Activated T-helper 17 cell treated with anti-CD3 and anti-CD28 coated beads, Interleukin-2, amount 50 U/mL, for 72 hours (primary cell): ENCODE results near the gene FSTL3. TPM values are rescaled to one million over a fixed set of nuclear protein-coding genes. Genes with fewer than 3 reads are reported as not detected.

Experiments used
- ATAC-seq: fragments of 150-1000 bp; cut with Tn5 transposase; replicated peaks from 2 replicates; pipeline ENCODE4 v1.10.0; 2021; ENCODE audit warnings: mild to moderate bottlenecking, moderate library complexity
- H3K27ac Mint-ChIP-seq: one replicate; pipeline ENCODE4 v1.8.0; 2022; ENCODE audit warnings: mixed read lengths
- H3K27me3 Mint-ChIP-seq: one replicate; pipeline ENCODE4 v1.8.0; 2022; ENCODE audit warnings: mixed read lengths
- H3K36me3 Mint-ChIP-seq: one replicate; pipeline ENCODE4 v1.8.0; 2022; ENCODE audit warnings: low read depth, mild to moderate bottlenecking, mixed read lengths
- H3K4me1 Mint-ChIP-seq: one replicate; pipeline ENCODE4 v1.8.0; 2022; ENCODE audit warnings: mixed read lengths
- H3K4me3 Mint-ChIP-seq: one replicate; pipeline ENCODE4 v1.8.0; 2022; ENCODE audit warnings: mild to moderate bottlenecking, mixed read lengths
- H3K9me3 Mint-ChIP-seq: one replicate; pipeline ENCODE4 v1.8.0; 2022; ENCODE audit warnings: mixed read lengths
- total RNA-seq, 2 donors: library from RNA; stranded (reverse); gene quantifications; one replicate each; pipeline ENCODE4 v1.2.3, GENCODE V29; 2022

FSTL3 gene
- total RNA-seq, 2 donors from 2014 or later: 7.0 to 9.1 TPM

DNA sequence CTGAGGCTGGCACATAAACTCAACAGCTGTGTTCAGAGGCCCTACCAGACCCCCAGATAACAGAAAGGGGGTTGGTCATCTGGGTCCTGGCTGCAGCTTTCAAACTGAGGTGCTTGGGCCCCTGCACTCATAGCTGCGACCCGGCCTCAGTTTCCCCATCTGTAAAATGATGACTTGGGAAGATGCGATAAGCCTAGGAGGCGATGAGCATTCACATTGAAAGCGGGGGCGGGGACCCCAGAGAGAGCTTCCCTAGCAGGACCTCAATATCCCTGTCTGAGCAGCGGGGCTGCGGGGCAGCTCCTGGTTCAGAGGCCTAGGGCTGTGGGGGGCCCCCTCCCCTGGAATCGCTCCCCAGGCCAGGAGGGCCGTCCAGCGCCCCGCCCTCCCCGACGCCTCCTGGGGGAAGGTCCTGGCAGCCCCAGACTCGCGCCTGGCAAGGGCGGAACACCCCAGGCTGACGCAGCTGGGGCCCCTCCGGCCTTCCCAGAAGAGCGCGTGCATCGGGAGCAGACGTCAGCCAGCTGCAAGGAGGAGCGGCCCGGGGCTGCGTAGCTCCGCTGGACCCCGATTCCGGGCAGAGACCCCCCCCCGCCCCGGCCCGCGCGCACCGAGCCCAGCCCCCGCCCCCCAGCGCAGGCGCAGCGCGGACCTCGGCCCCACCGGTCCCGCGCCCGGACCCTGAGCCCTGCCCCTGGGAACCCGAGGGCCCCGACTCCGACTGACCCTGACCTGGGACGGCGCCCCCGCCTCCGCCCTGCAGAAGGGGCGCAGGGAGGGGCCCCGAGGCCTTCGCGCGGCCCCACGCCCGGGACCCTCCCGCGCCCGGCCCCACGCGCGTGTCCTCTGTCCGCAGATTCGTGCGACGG is 3.5 kb downstream of the FSTL3 start:
- Mint-ChIP-seq H3K9me3 (no peaks in the 10 kb centered on the region), H3K36me3 (no peaks in the 10 kb centered on the region), H3K4me3 (peak overlapping the region; percentile 53), H3K27me3 (peaks cover 5% of the 10 kb centered on the region), H3K27ac (no peak overlapping the region), H3K4me1 (no peaks in the 10 kb centered on the region)
- ATAC-seq: peak; percentile 9

DNA sequence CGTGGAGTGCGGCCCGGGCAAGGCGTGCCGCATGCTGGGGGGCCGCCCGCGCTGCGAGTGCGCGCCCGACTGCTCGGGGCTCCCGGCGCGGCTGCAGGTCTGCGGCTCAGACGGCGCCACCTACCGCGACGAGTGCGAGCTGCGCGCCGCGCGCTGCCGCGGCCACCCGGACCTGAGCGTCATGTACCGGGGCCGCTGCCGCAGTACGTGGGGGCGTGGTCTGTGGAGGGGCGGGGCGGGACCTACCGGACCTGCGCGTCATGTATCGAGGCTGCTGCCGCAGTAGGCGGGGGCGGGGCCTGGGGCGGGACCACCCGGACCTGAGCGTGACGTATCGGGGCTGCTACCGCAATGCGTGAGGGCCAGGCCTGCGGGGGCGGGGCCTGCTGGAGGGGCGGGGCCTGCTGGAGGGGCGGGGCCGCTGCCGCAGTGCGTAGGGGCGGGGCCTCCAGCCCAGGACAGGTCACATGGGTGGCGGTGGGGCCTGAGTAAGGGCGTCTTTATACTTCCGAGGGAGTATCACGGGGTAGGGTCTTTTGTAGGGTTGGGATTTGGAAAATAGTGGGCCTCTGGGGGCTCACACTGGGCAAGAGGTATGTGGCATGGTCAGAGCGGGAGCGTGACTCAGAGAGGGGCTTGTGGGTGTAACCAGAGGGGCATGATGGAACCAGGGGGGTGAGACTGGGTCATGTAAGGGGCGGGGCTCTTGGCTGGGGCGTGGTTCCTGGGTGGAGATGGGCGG is 4.3 kb downstream of the FSTL3 start:
- H3K27ac Mint-ChIP-seq: peak overlapping the region; percentile 95
- no peaks in the 10 kb centered on the region for H3K36me3 Mint-ChIP-seq
- no peaks in the 10 kb centered on the region for H3K9me3 Mint-ChIP-seq
- ATAC-seq: peak; percentile 88
- H3K4me3 Mint-ChIP-seq: peak overlapping the region; percentile 83
- peaks cover under 1% of the 10 kb centered on the region for H3K27me3 Mint-ChIP-seq
- H3K4me1 Mint-ChIP-seq: no peaks in the 10 kb centered on the region

DNA sequence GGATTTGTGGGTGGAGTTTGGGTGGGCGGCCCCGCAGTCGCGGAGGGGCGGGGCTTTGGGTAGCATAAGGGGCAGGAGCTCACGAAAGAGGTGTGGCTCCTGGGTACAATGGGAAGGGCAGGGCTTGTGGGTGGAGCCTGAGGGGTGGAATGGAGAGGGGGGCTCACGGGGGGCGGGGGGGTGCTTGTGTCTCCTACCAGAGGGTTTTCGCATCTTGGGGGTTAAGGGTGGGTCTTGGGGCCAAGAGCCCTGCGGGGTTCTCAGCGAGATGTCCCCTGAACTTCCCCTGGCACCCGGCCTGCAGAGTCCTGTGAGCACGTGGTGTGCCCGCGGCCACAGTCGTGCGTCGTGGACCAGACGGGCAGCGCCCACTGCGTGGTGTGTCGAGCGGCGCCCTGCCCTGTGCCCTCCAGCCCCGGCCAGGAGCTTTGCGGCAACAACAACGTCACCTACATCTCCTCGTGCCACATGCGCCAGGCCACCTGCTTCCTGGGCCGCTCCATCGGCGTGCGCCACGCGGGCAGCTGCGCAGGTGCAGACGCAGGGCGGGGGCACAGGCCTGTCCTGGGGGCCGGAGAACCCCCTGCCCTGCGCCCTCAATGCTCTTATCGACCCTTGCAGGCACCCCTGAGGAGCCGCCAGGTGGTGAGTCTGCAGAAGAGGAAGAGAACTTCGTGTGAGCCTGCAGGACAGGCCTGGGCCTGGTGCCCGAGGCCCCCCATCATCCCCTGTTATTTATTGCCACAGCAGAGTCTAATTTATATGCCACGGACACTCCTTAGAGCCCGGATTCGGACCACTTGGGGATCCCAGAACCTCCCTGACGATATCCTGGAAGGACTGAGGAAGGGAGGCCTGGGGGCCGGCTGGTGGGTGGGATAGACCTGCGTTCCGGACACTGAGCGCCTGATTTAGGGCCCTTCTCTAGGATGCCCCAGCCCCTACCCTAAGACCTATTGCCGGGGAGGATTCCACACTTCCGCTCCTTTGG is 5.1 kb downstream of the FSTL3 start:
- H3K4me3 Mint-ChIP-seq: peak overlapping the region; percentile 83
- H3K27me3 Mint-ChIP-seq: no peaks in the 10 kb centered on the region
- no peaks in the 10 kb centered on the region for H3K9me3 Mint-ChIP-seq
- H3K27ac Mint-ChIP-seq: peak overlapping the region; percentile 95
- no peak for ATAC-seq
- no peaks in the 10 kb centered on the region for H3K4me1 Mint-ChIP-seq
- H3K36me3 Mint-ChIP-seq: no peaks in the 10 kb centered on the region

DNA sequence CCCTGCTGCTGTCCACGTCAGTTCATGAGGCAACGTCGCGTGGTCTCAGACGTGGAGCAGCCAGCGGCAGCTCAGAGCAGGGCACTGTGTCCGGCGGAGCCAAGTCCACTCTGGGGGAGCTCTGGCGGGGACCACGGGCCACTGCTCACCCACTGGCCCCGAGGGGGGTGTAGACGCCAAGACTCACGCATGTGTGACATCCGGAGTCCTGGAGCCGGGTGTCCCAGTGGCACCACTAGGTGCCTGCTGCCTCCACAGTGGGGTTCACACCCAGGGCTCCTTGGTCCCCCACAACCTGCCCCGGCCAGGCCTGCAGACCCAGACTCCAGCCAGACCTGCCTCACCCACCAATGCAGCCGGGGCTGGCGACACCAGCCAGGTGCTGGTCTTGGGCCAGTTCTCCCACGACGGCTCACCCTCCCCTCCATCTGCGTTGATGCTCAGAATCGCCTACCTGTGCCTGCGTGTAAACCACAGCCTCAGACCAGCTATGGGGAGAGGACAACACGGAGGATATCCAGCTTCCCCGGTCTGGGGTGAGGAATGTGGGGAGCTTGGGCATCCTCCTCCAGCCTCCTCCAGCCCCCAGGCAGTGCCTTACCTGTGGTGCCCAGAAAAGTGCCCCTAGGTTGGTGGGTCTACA is 6.6 kb downstream of the FSTL3 start:
- no peaks in the 10 kb centered on the region for H3K4me1 Mint-ChIP-seq
- ATAC-seq: no peak
- no peak overlapping the region for H3K27ac Mint-ChIP-seq

DNA sequence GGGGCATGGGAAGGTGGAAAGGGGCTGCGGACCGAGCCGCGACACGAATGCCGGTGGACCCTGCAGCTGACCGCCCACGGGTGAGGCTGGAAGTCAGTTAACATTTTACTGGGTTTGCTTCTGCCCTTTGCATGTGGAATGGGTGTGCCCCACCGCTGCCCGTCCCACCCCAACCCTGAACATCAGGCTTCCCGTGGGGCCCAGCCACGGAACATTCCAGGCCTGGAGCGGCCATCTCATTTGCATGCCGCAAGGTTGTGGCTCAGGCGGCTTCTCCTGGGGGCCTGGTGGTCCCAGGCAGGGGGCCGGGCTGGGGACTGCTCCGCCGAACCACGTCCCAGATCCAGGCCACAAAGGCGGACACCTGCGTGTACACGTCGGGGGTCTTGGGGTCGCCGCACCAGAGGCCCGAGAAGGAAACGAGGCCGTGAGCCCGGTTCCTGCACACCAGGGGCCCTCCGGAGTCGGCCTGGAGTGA is 9.3 kb downstream of the FSTL3 start:
- ATAC-seq: no peak
- Mint-ChIP-seq H3K36me3 (no peaks in the 10 kb centered on the region), H3K4me1 (no peaks in the 10 kb centered on the region), H3K9me3 (no peaks in the 10 kb centered on the region), H3K27me3 (no peaks in the 10 kb centered on the region), H3K27ac (no peak overlapping the region), H3K4me3 (no peak overlapping the region)

More for the DNA sequence above, 6.6 kb downstream of the FSTL3 start:
- Mint-ChIP-seq H3K36me3 (no peaks in the 10 kb centered on the region), H3K4me3 (no peak overlapping the region), H3K9me3 (no peaks in the 10 kb centered on the region), H3K27me3 (no peaks in the 10 kb centered on the region)

DNA sequence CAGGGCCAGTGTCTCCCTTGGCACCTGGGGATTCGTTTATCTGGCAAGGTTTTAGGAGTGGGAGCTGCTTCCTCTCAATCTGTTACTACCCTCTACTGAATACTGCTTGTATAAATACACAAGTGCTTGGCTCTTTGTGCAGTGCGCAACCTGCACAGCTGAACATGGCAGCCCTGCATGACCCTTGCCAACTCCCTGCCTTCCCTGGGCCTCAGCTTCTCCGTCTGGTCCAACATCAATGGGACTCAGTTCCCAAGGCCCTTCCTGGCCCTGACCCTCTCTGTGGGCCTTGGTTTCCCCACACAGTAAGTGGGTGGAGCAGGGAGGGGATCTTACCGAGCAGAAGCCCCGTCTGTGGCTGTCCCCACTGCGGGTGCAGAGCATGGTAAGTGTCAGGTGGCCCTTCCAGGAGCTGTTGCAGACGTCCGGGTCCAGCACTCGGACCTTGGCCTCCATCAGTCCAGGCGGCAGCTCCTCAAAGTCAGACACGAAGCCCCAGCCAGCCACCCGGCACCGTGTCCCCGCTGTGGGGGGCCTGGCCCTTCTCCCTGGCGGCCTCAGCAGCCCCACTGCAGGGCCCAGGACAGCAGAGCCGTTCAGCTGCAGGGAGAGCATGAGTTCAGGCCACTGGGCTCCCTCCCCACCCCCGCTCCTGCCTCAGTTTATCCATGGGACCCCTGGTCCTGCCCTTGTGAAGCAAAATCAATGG is 10.6 kb downstream of the FSTL3 start:
- H3K9me3 Mint-ChIP-seq: no peaks in the 10 kb centered on the region
- H3K4me1 Mint-ChIP-seq: no peaks in the 10 kb centered on the region
- H3K27me3 Mint-ChIP-seq: no peaks in the 10 kb centered on the region
- no peaks in the 10 kb centered on the region for H3K36me3 Mint-ChIP-seq
- no peak for ATAC-seq
- H3K27ac Mint-ChIP-seq: no peak overlapping the region
- H3K4me3 Mint-ChIP-seq: no peak overlapping the region

DNA sequence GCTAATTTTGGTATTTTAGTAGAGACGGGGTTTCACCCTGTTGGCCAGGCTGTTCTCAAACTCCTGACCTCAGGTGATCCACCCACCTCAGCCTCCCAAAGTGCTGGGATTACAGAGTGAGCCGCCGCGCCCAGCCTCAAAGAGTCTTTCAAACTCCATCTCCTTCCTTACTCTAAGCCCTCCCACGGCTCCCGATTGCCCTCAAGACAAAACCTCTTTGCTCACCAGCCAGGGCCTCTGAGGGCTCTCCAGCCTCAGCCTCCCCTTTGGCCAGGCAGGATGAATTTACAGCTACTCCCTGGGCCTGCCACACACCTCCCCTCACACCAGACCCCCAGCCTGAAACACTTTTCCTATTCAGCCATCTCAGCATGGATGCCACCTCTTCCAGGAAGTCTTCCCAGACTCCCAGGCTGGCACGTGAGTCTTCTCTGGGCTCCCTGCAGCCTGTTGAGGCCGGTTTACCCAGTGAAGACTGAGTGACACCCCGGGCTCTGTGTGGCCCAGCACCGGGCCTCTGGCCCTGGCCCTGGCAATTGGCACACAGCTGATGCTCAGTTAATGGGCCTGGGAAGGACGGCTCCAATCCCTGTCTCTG is 11.5 kb downstream of the FSTL3 start:
- ATAC-seq: no peak
- Mint-ChIP-seq H3K9me3 (no peaks in the 10 kb centered on the region), H3K36me3 (no peaks in the 10 kb centered on the region), H3K4me1 (no peaks in the 10 kb centered on the region), H3K27me3 (no peaks in the 10 kb centered on the region), H3K4me3 (no peak overlapping the region), H3K27ac (peak overlapping the region; percentile 54)

DNA sequence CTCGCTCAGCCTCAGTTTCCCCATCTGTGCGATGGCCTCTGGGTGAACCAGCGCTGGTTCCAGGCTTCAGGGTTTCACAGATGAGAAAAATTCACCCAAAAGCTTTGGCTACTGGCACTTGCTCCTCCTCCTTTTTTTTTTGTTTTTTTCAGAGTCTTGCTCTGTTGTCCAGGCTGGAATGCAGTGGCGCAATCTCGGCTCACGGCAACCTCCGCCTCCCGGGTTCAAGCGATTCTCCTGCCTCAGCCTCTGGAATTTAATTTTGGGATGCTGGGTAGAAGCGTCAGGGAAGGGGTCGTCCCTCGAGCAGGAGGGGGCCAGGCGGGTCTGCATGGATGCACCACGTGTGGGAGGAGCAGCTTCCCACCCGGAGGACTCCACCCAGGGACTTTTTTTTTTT is 12.0 kb downstream of the FSTL3 start:
- Mint-ChIP-seq H3K36me3 (no peaks in the 10 kb centered on the region), H3K9me3 (no peaks in the 10 kb centered on the region), H3K27ac (peak overlapping the region; percentile 54), H3K4me1 (no peaks in the 10 kb centered on the region), H3K27me3 (no peaks in the 10 kb centered on the region), H3K4me3 (no peak overlapping the region)
- ATAC-seq: no peak

DNA sequence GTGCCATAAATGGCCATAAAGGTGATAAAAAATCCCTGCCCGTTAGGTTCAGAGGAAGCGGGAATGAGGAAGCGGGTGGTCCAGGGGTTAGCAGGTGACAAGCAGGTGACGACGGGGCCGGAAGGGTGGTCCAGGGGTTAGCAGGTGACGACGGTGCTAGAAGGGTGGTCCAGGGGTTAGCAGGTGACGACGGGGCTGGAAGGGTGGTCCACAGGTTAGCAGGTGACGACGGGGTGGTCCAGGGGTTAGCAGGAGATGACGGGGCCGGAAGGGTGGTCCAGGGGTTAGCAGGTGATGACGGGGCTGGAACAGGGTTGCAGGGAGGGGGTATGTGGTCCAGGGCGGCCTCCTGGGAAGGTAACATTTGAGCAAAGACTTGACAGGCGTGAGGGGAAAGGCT is 12.8 kb downstream of the FSTL3 start:
- H3K9me3 Mint-ChIP-seq: no peaks in the 10 kb centered on the region
- H3K36me3 Mint-ChIP-seq: no peaks in the 10 kb centered on the region
- H3K4me1 Mint-ChIP-seq: no peaks in the 10 kb centered on the region
- no peak overlapping the region for H3K27ac Mint-ChIP-seq
- no peaks in the 10 kb centered on the region for H3K27me3 Mint-ChIP-seq
- ATAC-seq: no peak
- no peak overlapping the region for H3K4me3 Mint-ChIP-seq

DNA sequence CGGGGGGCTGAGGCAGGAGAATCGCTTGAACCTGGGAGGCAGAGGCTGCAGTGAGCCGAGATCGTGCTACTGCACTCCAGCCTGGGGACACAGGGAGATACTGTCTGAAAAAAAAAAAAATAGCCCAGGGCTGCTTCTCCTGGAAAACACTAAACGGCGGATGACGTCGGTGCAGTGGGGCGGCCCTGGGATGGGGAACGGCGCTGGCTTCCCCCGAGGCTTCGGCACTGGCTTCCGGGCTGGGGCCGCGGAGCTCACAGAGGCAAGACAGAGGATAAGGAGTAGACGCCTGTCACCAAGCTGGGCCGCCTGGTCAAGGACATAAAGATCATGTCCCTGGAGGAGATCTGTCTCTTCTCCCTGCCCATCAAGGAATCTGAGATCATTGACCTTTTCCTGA is 14.0 kb downstream of the FSTL3 start:
- ATAC-seq: no peak
- Mint-ChIP-seq H3K27me3 (no peaks in the 10 kb centered on the region), H3K4me3 (no peak overlapping the region), H3K36me3 (no peaks in the 10 kb centered on the region), H3K9me3 (no peaks in the 10 kb centered on the region), H3K27ac (no peak overlapping the region), H3K4me1 (no peaks in the 10 kb centered on the region)

DNA sequence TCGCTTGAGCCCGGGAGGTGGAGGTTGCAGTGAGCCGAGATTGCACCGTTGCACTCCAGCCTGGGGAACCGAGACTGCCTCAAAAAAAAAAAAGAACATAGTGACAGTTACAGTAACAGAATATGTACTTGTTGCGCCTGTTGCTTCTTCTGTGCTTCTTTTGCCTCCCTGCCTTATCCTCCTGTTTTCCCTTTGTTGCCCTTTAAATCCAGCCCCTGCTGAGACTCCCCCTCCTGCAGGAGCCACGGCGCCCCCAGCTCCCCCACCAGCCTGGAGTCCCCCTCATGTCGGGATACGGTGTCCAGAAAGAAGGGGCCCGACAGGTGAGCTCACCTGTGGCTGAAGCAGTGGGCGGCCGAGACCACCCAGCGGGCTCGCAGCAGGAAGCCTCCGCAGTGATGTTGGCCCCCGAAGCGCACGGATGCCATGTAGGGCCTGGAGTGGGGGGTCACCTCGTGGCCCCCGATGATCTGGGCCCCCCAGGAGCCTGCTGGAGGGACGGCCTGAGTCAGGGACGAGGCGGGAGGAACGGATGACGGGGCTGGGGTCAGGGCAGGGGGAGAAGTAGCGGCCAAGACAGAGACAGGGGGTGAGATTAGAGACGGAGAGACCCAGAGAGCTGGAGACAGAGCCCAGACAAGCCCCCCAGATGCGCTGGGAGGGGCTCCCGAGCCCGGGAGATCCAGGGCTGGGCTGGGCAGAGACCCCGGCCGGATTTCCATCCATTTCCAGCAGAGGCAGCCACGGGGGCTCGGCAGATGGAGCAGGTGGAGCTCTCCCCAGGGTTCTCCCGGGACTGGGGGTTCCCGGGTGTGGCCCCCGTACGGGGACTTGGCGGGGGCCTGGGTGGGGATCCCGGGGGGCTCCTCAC is 18.5 kb downstream of the FSTL3 start:
- no peaks in the 10 kb centered on the region for H3K36me3 Mint-ChIP-seq
- no peak overlapping the region for H3K4me3 Mint-ChIP-seq
- H3K27me3 Mint-ChIP-seq: peaks cover 3% of the 10 kb centered on the region
- no peak overlapping the region for H3K27ac Mint-ChIP-seq
- ATAC-seq: no peak
- no peaks in the 10 kb centered on the region for H3K9me3 Mint-ChIP-seq
- no peaks in the 10 kb centered on the region for H3K4me1 Mint-ChIP-seq

DNA sequence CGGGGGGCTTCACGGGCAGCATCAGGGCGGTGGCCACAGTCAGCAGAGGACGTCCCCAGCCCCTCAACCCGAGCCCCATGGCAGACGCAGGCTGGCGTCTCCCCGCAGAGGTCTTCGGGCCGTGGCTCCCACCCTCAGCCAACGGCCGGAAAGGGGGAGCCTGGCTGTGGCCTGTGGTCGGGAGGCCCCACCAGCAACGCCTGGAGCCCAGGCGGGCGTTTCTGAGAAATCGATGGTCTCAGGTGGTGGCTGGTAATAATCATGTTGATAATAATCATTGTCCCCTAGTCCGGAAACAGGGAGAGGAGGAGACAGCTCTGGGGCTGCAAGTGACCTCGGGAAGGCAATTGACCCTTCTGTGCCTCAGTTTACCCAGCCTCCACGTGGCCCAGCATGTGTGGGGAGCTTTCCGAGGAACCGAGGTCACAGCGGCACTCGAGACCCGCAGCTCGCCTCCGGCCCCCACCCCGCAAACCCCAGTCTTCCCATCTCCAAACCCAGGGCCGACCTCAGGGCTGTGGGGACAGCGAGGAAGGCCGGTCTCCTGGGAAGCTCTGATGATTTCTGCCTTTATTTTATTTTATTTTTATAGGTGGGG is 19.3 kb downstream of the FSTL3 start, which contains the start of gene PRSS57:
Gene PRSS57, minus strand, starts transcription at position 101 of the 598 bp plus-strand sequence. Its CDS starts 22 bp downstream, at position 79.
- peaks cover 3% of the 10 kb centered on the region for H3K27me3 Mint-ChIP-seq
- H3K4me1 Mint-ChIP-seq: no peaks in the 10 kb centered on the region
- no peak within 1 kb of the TSS for H3K4me3 Mint-ChIP-seq
- ATAC-seq: no peak
- H3K27ac Mint-ChIP-seq: no peak within 1 kb of the TSS
- H3K9me3 Mint-ChIP-seq: no peaks in the 10 kb centered on the region
- H3K36me3 Mint-ChIP-seq: no peaks in the 10 kb centered on the region
